ENCODE measurements around the gene CTCF. TPM values are rescaled to one million over a fixed set of nuclear protein-coding genes. Genes with fewer than 3 reads are reported as not detected.

CTCF gene
- total and polyA plus RNA-seq, 2 donors (not counting 1 experiment from before 2014, with no cell fraction given) = 20.0 to 20.9 TPM

DNA sequence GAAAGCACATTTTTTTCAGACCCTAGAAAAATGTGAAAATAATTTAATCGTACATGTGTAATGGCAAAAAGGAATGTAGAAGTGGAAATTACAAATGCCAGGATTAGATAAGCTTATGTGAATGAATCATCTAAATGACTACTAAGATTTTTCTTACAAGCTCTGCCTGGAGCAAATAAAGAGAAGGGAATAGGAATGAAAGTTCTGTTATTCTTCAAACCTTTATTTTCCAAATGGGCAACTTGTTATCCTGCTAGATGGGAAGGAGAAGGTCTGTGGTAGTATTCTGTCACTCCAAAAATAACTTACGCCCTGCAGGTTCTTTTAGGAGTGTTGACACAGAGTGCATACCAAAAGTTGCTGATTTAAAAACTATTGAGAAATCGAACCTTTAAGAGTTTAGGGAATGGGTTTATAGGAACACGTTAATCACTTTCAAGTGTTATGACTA, 9.7 kb downstream of the CTCF start:
- Histone ChIP-seq H3K9me3 (ENCODE audit: control insufficient read depth, insufficient read depth, low read depth, low read length) (no peaks in the 10 kb centered on the region), H2AFZ (ENCODE audit: low read length) (no peak overlapping the region), H3K4me2 (ENCODE audit: extremely low read depth, insufficient read depth, low read length) (no peak overlapping the region), H3K4me1 (ENCODE audit: control insufficient read depth, extremely low read depth, insufficient read depth, low read length) (peaks cover 11% of the 10 kb centered on the region), H3K27me3 (ENCODE audit: control insufficient read depth, insufficient read depth, low read length) (no peaks in the 10 kb centered on the region), H3K9ac (ENCODE audit: insufficient read depth, low read length) (no peak overlapping the region), H3K27ac (ENCODE audit: insufficient read depth, low read length) (peak overlapping the region; percentile 41), H3K4me3 (replicated peaks in 1 of 4; ENCODE audit: control extremely low read depth in 1 of 4, insufficient read depth in 1 of 4, low read depth in 3 of 4, low read length in 4 of 4) (no peak overlapping the region), H3K36me3 (ENCODE audit: control insufficient read depth, insufficient read depth, low read length) (peaks cover 2% of the 10 kb centered on the region), H4K20me1 (ENCODE audit: control insufficient read depth, extremely low read depth, insufficient read depth, low read length) (no peaks in the 10 kb centered on the region), H3K79me2 (ENCODE audit: control insufficient read depth, insufficient read depth, low read length) (peaks cover 48% of the 10 kb centered on the region)
- TF ChIP-seq, protein P1, sequence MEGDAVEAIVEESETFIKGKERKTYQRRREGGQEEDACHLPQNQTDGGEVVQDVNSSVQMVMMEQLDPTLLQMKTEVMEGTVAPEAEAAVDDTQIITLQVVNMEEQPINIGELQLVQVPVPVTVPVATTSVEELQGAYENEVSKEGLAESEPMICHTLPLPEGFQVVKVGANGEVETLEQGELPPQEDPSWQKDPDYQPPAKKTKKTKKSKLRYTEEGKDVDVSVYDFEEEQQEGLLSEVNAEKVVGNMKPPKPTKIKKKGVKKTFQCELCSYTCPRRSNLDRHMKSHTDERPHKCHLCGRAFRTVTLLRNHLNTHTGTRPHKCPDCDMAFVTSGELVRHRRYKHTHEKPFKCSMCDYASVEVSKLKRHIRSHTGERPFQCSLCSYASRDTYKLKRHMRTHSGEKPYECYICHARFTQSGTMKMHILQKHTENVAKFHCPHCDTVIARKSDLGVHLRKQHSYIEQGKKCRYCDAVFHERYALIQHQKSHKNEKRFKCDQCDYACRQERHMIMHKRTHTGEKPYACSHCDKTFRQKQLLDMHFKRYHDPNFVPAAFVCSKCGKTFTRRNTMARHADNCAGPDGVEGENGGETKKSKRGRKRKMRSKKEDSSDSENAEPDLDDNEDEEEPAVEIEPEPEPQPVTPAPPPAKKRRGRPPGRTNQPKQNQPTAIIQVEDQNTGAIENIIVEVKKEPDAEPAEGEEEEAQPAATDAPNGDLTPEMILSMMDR (conservative IDR thresholded peaks at IDR 0.05 in 1 of 2, IDR thresholded peaks at IDR 0.05 in 1 of 2; ENCODE audit: low read depth in 1 of 2, low read length in 2 of 2) = no peak
- TF ChIP-seq EZH2 (IDR thresholded peaks at IDR 0.05; ENCODE audit: low read length, missing control alignments) = no peak
- peak in 1 of 2 donors; percentile 82 for DNase-seq (ENCODE audit: low read depth in 2 of 2)

DNA sequence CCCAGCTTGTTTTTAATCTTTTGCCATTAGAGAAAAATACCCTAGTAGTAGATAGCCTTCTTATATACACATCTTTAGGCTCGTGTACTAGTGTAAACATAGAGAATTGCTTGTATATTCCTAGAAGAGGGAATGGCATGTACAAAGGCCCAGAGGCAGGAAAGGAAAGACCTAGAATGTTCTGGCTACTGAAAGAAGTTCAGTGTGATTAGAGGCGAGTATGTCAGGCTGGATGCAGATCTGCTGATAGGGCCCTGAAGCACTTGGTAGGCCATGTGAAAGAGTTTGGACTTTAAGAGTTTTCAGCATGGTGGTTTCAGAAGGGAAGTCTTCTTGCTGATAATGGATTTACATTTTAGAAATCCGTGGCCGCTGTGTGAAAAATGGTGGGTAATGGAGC, 17.4 kb downstream of the CTCF start:
- no peaks in the 10 kb centered on the region for H3K27me3 ChIP-seq (ENCODE audit: control insufficient read depth, insufficient read depth, low read length)
- H3K4me3 ChIP-seq (replicated peaks in 1 of 4; ENCODE audit: control extremely low read depth in 1 of 4, insufficient read depth in 1 of 4, low read depth in 3 of 4, low read length in 4 of 4) = no peak overlapping the region
- H3K36me3 ChIP-seq (ENCODE audit: control insufficient read depth, insufficient read depth, low read length) = peaks cover 4% of the 10 kb centered on the region
- TF ChIP-seq, protein P1 (conservative IDR thresholded peaks at IDR 0.05 in 1 of 2, IDR thresholded peaks at IDR 0.05 in 1 of 2; ENCODE audit: low read depth in 1 of 2, low read length in 2 of 2) = no peak
- no peak for TF ChIP-seq EZH2 (IDR thresholded peaks at IDR 0.05; ENCODE audit: low read length, missing control alignments)
- H3K9ac ChIP-seq (ENCODE audit: insufficient read depth, low read length) = no peak overlapping the region
- no peaks in the 10 kb centered on the region for H3K4me1 ChIP-seq (ENCODE audit: control insufficient read depth, extremely low read depth, insufficient read depth, low read length)
- H2AFZ ChIP-seq (ENCODE audit: low read length) = no peak overlapping the region
- H3K9me3 ChIP-seq (ENCODE audit: control insufficient read depth, insufficient read depth, low read depth, low read length) = no peaks in the 10 kb centered on the region
- peaks cover 26% of the 10 kb centered on the region for H3K79me2 ChIP-seq (ENCODE audit: control insufficient read depth, insufficient read depth, low read length)
- DNase-seq (ENCODE audit: low read depth in 2 of 2) = no peak
- H4K20me1 ChIP-seq (ENCODE audit: control insufficient read depth, extremely low read depth, insufficient read depth, low read length) = no peaks in the 10 kb centered on the region
- H3K27ac ChIP-seq (ENCODE audit: insufficient read depth, low read length) = no peak overlapping the region
- H3K4me2 ChIP-seq (ENCODE audit: extremely low read depth, insufficient read depth, low read length) = no peak overlapping the region

DNA sequence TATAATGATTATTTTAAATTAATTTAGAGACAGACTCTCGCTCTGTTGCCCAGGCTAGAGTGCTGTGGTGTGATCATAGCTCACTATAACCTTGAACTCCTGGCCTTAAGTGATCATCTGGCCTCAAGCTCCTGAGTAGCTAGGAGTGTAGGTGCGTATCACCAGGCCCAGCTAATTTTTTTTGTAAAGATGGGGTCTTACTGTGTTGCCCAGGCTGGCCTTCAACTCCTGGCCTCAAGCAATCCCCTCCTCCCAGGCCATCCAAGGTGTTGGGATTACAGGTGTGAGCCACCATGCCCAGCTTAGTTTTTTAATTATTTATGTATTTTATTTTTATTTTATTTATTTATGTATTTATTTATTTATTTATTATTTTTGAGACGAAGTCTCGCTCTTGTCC, 17.9 kb downstream of the CTCF start:
- no peaks in the 10 kb centered on the region for H3K9me3 ChIP-seq (ENCODE audit: control insufficient read depth, insufficient read depth, low read depth, low read length)
- no peak overlapping the region for H3K4me2 ChIP-seq (ENCODE audit: extremely low read depth, insufficient read depth, low read length)
- no peak overlapping the region for H2AFZ ChIP-seq (ENCODE audit: low read length)
- TF ChIP-seq EZH2 (IDR thresholded peaks at IDR 0.05; ENCODE audit: low read length, missing control alignments) = no peak
- TF ChIP-seq, protein P1 (conservative IDR thresholded peaks at IDR 0.05 in 1 of 2, IDR thresholded peaks at IDR 0.05 in 1 of 2; ENCODE audit: low read depth in 1 of 2, low read length in 2 of 2) = no peak
- H3K9ac ChIP-seq (ENCODE audit: insufficient read depth, low read length) = no peak overlapping the region
- H3K27ac ChIP-seq (ENCODE audit: insufficient read depth, low read length) = no peak overlapping the region
- no peak for DNase-seq (ENCODE audit: low read depth in 2 of 2)
- H3K4me3 ChIP-seq (replicated peaks in 1 of 4; ENCODE audit: control extremely low read depth in 1 of 4, insufficient read depth in 1 of 4, low read depth in 3 of 4, low read length in 4 of 4) = no peak overlapping the region
- no peaks in the 10 kb centered on the region for H4K20me1 ChIP-seq (ENCODE audit: control insufficient read depth, extremely low read depth, insufficient read depth, low read length)
- no peaks in the 10 kb centered on the region for H3K27me3 ChIP-seq (ENCODE audit: control insufficient read depth, insufficient read depth, low read length)
- H3K36me3 ChIP-seq (ENCODE audit: control insufficient read depth, insufficient read depth, low read length) = peaks cover 3% of the 10 kb centered on the region
- H3K79me2 ChIP-seq (ENCODE audit: control insufficient read depth, insufficient read depth, low read length) = peaks cover 25% of the 10 kb centered on the region
- H3K4me1 ChIP-seq (ENCODE audit: control insufficient read depth, extremely low read depth, insufficient read depth, low read length) = no peaks in the 10 kb centered on the region
